ENCODE data around the gene CDC123.

DNA sequence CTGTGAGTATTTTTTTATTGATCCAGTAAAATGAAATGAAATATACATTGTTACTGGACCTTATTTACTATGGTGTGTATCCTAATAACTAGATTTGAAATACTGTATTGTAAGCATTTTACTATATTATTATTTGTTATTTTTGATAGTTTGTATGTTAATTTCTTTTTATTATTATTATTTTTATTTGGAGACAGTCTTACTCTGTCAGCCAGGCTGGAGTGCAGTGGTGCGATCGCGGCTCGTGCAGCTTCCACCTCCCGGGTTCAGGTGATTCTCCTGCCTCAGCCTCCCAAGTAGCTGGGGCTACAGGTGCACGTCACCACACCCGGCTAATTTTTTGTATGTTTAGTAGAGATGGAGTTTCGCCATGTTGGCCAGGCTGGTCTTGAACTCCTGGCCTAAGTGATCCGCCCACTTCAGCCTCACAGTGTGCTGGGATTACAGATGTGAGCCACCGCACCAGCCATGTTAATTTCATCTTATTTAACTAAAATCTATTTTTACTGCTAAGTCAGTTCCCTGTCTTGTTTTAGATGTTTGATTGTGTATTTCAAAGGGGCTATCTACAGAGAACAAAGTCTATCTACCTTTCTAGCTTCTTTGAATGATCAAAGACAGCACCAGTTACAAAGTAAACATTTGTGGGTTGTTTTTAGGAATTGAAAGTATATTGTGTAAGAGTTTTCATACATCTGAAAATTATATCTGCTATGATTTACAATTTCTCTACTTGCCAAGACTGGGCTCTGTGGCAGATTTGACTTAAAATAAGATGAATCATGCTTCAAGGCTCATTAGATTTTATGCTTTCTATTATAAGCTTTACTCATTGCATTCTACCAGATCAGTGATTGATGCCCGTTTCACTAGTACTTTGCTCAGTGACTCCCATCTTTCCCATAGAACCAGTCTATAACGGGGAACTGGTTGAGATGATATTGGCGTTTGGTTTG lies 41.6 kb downstream of the CDC123 start:
- TF ChIP-seq, protein P1, sequence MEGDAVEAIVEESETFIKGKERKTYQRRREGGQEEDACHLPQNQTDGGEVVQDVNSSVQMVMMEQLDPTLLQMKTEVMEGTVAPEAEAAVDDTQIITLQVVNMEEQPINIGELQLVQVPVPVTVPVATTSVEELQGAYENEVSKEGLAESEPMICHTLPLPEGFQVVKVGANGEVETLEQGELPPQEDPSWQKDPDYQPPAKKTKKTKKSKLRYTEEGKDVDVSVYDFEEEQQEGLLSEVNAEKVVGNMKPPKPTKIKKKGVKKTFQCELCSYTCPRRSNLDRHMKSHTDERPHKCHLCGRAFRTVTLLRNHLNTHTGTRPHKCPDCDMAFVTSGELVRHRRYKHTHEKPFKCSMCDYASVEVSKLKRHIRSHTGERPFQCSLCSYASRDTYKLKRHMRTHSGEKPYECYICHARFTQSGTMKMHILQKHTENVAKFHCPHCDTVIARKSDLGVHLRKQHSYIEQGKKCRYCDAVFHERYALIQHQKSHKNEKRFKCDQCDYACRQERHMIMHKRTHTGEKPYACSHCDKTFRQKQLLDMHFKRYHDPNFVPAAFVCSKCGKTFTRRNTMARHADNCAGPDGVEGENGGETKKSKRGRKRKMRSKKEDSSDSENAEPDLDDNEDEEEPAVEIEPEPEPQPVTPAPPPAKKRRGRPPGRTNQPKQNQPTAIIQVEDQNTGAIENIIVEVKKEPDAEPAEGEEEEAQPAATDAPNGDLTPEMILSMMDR (IDR thresholded peaks at IDR 0.05): no peak
- TF ChIP-seq, protein P2, sequence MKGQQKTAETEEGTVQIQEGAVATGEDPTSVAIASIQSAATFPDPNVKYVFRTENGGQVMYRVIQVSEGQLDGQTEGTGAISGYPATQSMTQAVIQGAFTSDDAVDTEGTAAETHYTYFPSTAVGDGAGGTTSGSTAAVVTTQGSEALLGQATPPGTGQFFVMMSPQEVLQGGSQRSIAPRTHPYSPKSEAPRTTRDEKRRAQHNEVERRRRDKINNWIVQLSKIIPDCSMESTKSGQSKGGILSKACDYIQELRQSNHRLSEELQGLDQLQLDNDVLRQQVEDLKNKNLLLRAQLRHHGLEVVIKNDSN (CRISPR knock-in tag; IDR thresholded peaks at IDR 0.05): no peak
- TF ChIP-seq ELF4 (CRISPR knock-in tag; IDR thresholded peaks at IDR 0.05; ENCODE audit: low read depth): no peak
- TF ChIP-seq, protein P3, sequence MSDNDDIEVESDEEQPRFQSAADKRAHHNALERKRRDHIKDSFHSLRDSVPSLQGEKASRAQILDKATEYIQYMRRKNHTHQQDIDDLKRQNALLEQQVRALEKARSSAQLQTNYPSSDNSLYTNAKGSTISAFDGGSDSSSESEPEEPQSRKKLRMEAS (CRISPR knock-in tag; IDR thresholded peaks at IDR 0.05): no peak
- TF ChIP-seq JUN (CRISPR knock-in tag; IDR thresholded peaks at IDR 0.05): no peak
- TF ChIP-seq, protein P4, sequence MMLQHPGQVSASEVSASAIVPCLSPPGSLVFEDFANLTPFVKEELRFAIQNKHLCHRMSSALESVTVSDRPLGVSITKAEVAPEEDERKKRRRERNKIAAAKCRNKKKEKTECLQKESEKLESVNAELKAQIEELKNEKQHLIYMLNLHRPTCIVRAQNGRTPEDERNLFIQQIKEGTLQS (CRISPR knock-in tag; conservative IDR thresholded peaks at IDR 0.05): no peak
- TF ChIP-seq NR1H2 (CRISPR knock-in tag; IDR thresholded peaks at IDR 0.05): no peak
- TF ChIP-seq, protein P5, sequence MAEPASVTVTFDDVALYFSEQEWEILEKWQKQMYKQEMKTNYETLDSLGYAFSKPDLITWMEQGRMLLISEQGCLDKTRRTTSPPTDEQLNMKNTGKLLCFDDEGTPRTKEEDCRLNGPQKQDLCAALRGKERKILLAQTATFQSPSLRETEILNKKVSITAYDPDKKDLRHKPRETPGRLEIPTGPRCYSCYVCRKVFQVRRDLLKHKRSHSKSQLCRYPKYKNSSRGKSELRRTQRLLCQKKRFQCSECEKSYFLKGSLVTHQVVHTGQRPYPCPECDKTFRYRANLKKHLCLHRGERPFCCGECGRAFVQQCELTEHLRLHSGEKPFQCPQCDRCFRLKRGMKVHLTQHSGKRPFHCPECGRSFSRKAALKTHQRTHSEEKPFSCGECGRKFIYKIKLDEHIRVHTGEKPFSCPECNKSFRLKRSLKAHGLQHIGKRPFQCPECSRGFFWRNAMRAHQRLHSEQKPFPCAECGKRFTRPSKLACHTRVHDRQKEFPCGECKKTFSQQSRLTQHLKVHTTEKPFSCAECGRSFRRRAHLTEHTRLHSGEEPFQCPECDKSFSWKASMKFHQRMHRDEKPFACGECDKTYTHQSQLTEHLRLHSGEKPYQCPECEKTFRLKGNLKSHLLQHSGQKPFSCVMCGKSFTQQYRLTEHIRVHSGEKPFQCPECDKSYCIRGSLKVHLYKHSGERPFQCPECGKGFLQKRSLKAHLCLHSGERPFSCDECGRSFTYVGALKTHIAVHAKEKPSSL (CRISPR knock-in tag; conservative IDR thresholded peaks at IDR 0.05): no peak
- TF ChIP-seq SMAD3 (CRISPR knock-in tag; IDR thresholded peaks at IDR 0.05; ENCODE audit: borderline replicate concordance): no peak
- TF ChIP-seq, protein P6, sequence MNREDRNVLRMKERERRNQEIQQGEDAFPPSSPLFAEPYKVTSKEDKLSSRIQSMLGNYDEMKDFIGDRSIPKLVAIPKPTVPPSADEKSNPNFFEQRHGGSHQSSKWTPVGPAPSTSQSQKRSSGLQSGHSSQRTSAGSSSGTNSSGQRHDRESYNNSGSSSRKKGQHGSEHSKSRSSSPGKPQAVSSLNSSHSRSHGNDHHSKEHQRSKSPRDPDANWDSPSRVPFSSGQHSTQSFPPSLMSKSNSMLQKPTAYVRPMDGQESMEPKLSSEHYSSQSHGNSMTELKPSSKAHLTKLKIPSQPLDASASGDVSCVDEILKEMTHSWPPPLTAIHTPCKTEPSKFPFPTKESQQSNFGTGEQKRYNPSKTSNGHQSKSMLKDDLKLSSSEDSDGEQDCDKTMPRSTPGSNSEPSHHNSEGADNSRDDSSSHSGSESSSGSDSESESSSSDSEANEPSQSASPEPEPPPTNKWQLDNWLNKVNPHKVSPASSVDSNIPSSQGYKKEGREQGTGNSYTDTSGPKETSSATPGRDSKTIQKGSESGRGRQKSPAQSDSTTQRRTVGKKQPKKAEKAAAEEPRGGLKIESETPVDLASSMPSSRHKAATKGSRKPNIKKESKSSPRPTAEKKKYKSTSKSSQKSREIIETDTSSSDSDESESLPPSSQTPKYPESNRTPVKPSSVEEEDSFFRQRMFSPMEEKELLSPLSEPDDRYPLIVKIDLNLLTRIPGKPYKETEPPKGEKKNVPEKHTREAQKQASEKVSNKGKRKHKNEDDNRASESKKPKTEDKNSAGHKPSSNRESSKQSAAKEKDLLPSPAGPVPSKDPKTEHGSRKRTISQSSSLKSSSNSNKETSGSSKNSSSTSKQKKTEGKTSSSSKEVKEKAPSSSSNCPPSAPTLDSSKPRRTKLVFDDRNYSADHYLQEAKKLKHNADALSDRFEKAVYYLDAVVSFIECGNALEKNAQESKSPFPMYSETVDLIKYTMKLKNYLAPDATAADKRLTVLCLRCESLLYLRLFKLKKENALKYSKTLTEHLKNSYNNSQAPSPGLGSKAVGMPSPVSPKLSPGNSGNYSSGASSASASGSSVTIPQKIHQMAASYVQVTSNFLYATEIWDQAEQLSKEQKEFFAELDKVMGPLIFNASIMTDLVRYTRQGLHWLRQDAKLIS (CRISPR knock-in tag; IDR thresholded peaks at IDR 0.05; ENCODE audit: borderline replicate concordance): no peak
- no peak for TF ChIP-seq TP53 (CRISPR knock-in tag; IDR thresholded peaks at IDR 0.05)
- TF ChIP-seq, protein P7, sequence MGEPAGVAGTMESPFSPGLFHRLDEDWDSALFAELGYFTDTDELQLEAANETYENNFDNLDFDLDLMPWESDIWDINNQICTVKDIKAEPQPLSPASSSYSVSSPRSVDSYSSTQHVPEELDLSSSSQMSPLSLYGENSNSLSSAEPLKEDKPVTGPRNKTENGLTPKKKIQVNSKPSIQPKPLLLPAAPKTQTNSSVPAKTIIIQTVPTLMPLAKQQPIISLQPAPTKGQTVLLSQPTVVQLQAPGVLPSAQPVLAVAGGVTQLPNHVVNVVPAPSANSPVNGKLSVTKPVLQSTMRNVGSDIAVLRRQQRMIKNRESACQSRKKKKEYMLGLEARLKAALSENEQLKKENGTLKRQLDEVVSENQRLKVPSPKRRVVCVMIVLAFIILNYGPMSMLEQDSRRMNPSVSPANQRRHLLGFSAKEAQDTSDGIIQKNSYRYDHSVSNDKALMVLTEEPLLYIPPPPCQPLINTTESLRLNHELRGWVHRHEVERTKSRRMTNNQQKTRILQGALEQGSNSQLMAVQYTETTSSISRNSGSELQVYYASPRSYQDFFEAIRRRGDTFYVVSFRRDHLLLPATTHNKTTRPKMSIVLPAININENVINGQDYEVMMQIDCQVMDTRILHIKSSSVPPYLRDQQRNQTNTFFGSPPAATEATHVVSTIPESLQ (CRISPR knock-in tag; IDR thresholded peaks at IDR 0.05): no peak
- TF ChIP-seq IRF2 (CRISPR knock-in tag; IDR thresholded peaks at IDR 0.05; ENCODE audit: borderline replicate concordance, low read depth): no peak
